ENCODE data around the gene MTG2. TPM values are rescaled to one million over a fixed set of nuclear protein-coding genes. Genes with fewer than 3 reads are reported as not detected.

Gene MTG2
- total and polyA plus RNA-seq, 10 of the 15 experiments (the other 5 are each of a cell fraction or from before 2014, with no cell fraction given) = 6.2 to 52.4 (median 34.3) TPM

- TF ChIP-seq CEBPZ (IDR thresholded peaks at IDR 0.05; ENCODE audit: low read depth, low read length) (peak; percentile 67; the same call in 1 of the 2 replicates), NR2C1 (IDR thresholded peaks at IDR 0.05) (peak; percentile 76), RB1 (IDR thresholded peaks at IDR 0.05; ENCODE audit: borderline replicate concordance) (peak; percentile 75; the same call in 1 of the 2 replicates), NBN (IDR thresholded peaks at IDR 0.05) (0 out of 2 replicates have a peak, but pooled peaks have one; percentile 71), NFIC (IDR thresholded peaks at IDR 0.05; ENCODE audit: low read depth, low read length) (no peak), BCLAF1 (IDR thresholded peaks at IDR 0.05) (no peak), HDGF (IDR thresholded peaks at IDR 0.05) (peak; percentile 97), ZNF687 (IDR thresholded peaks at IDR 0.05) (no peak; the same call in 1 of the 2 replicates), JUNB (IDR thresholded peaks at IDR 0.05) (no peak), NR2C2 (IDR thresholded peaks at IDR 0.05; ENCODE audit: borderline replicate concordance, control insufficient read depth, insufficient read length, low read depth) (no peak), CREB1 (IDR thresholded peaks at IDR 0.05; ENCODE audit: low read depth) (peak; percentile 88), POU2F2 (IDR thresholded peaks at IDR 0.05; ENCODE audit: borderline replicate concordance, low read depth, low read length) (peak; percentile 92; the same call in 2 of the 3 replicates), YBX1 (IDR thresholded peaks at IDR 0.05) (no peak), RUNX3 (IDR thresholded peaks at IDR 0.05; ENCODE audit: low read length) (no peak), SIN3A (IDR thresholded peaks at IDR 0.05; ENCODE audit: low read depth, low read length) (peak; percentile 77; the same call in 1 of the 2 replicates), EZH2 (IDR thresholded peaks at IDR 0.05; ENCODE audit: borderline replicate concordance, control insufficient read depth, low read depth, low read length) (no peak), SRF (IDR thresholded peaks at IDR 0.05; ENCODE audit: low read depth in 2 of 2, low read length in 2 of 2) (peak; percentile 57 to 79; a peak in 1 of 4 replicates), CBX3 (IDR thresholded peaks at IDR 0.05; ENCODE audit: borderline replicate concordance, low read depth) (no peak), NFYB (IDR thresholded peaks at IDR 0.05; ENCODE audit: insufficient read depth, low read depth, low read length) (peak; percentile 98), NFXL1 (IDR thresholded peaks at IDR 0.05; ENCODE audit: borderline replicate concordance) (no peak), MXI1 (IDR thresholded peaks at IDR 0.05; ENCODE audit: low read depth, low read length) (peak; percentile 71)
These were observed 55.2 kb downstream of the MTG2 start, which contains the start of gene OSBPL2 (continued) for GRCh38 chr20:62237801-62238568.

Data from GM12878 (cell line).